Activated CD4-positive, alpha-beta T cell treated with anti-CD3 and anti-CD28 coated beads for 36 hours (primary cell): ENCODE results near the gene CRIP2. TPM values are rescaled to one million over a fixed set of nuclear protein-coding genes. Genes with fewer than 3 reads are reported as not detected.

Experiments used
- ATAC-seq: fragments of 200-7000 bp; cut with Tn5 transposase; one replicate; pipeline ENCODE4 v1.10.0; 2021; ENCODE audit warnings: mild to moderate bottlenecking, moderate library complexity
- CTCF ChIA-PET: fragments of 350-600 bp; sonication (Branson Sonifier 250); formaldehyde crosslinking; loops from one replicate; lab custom pipeline; 2021; ENCODE audit warnings: antibody characterized with exemption; lab: Charles Lee
- POLR2A ChIA-PET: fragments of 350-600 bp; sonication (Branson Sonifier 250); formaldehyde crosslinking; loops from one replicate; lab custom pipeline; 2021; ENCODE audit warnings: antibody characterized with exemption, inconsistent platforms; lab: Charles Lee
- DNase-seq: peaks from one replicate; pipeline ENCODE4 v3.0.0-alpha.2; 2020
- H3K27ac Mint-ChIP-seq: one replicate; pipeline ENCODE4 v1.8.0; 2021; ENCODE audit warnings: mixed read lengths
- H3K27me3 Mint-ChIP-seq: one replicate; pipeline ENCODE4 v1.8.0; 2021; ENCODE audit warnings: mixed read lengths
- H3K36me3 Mint-ChIP-seq: one replicate; pipeline ENCODE4 v1.8.0; 2021; ENCODE audit warnings: low read depth, mixed read lengths
- H3K4me1 Mint-ChIP-seq: one replicate; pipeline ENCODE4 v1.8.0; 2021; ENCODE audit warnings: mixed read lengths
- H3K4me3 Mint-ChIP-seq: one replicate; pipeline ENCODE4 v1.8.0; 2021; ENCODE audit warnings: mild to moderate bottlenecking, moderate library complexity, mixed read lengths
- H3K9me3 Mint-ChIP-seq: one replicate; pipeline ENCODE4 v1.8.0; 2021; ENCODE audit warnings: low read depth, mixed read lengths
- intact Hi-C, 2 experiments: fragments of 100-400 bp; cut with DNase I in 1 of 2; cut with micrococcal nuclease in 1 of 2; formaldehyde crosslinking; loops; one replicate each; pipeline versions ENCODE4 v1.14.2 to v1.15.1; 2022 to 2024; cut with DNase I, micrococcal nuclease
- total RNA-seq, 2 experiments: library from RNA; stranded (reverse); gene quantifications; one replicate each; pipeline ENCODE4 v1.2.3, GENCODE V29; 2021

The CRIP2 gene
- total RNA-seq, 2 experiments from 2014 or later: 1.1 to 1.2 TPM

DNA sequence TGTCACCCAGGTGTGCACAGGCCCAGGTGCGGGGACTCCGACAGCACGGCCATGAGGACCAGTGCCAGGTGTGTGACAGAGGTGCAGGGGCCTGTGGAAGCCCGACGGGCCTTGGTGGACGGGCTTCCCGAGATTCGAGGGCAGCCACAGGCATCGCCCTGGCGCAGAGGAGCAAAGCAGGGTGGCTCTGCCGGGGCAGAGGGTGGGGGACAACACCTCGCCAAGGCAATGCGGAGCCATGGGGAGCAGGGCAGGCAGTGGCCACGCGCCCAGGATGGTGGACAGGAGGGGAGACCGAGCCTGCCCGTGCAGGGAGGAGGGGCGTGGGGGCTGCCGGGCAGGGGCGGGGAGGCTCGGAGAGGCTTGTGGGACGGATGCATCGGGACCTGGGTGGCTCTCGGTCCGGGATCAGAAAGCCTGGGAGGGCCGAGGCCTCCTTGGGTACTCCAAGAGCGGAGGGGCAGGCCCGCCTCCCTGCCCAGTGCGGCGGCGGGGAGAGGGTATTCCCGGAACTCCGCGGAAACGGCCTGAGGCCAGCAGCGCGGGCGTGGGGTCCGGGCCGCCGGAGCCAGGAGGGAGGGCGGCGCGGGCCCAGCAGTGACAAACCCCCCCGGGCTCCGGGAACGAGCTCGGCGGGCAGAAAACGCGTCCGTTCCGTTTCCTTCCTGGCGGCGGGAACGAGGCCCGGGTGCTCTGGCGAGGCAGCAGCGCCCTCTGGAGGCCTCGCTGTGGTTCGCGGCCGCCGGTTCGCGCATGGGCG is 53.4 kb downstream of the CRIP2 start:
- H3K27me3 Mint-ChIP-seq: peaks cover 10% of the 10 kb centered on the region
- ChIA-PET CTCF (interaction anchor here (0.7 to 1.5 kb wide), 7 partner anchors 9 to 159 kb away, joined by 3 to 5 read pairs (median 3); no protein-coding TSS in a partner anchor), POLR2A (interaction anchor here (0.9 to 1.0 kb wide), 2 partner anchors 38 to 46 kb away, joined by 3 to 5 read pairs; no protein-coding TSS in a partner anchor)
- peaks cover 15% of the 10 kb centered on the region for H3K4me1 Mint-ChIP-seq
- peak overlapping the region; percentile 58 for H3K27ac Mint-ChIP-seq
- intact Hi-C loops: loop anchor here (1.0 to 10.0 kb wide), 9 partner anchors 37 to 343 kb away; partner anchors contain the start of genes NUDT14 (in 1 of the 2) and TEDC1 (in 1 of the 2)
- H3K4me3 Mint-ChIP-seq: peak overlapping the region; percentile 74
- ATAC-seq: peak; percentile 62
- peak; percentile 90 for DNase-seq
- H3K36me3 Mint-ChIP-seq: peaks cover 6% of the 10 kb centered on the region
- H3K9me3 Mint-ChIP-seq: no peaks in the 10 kb centered on the region

DNA sequence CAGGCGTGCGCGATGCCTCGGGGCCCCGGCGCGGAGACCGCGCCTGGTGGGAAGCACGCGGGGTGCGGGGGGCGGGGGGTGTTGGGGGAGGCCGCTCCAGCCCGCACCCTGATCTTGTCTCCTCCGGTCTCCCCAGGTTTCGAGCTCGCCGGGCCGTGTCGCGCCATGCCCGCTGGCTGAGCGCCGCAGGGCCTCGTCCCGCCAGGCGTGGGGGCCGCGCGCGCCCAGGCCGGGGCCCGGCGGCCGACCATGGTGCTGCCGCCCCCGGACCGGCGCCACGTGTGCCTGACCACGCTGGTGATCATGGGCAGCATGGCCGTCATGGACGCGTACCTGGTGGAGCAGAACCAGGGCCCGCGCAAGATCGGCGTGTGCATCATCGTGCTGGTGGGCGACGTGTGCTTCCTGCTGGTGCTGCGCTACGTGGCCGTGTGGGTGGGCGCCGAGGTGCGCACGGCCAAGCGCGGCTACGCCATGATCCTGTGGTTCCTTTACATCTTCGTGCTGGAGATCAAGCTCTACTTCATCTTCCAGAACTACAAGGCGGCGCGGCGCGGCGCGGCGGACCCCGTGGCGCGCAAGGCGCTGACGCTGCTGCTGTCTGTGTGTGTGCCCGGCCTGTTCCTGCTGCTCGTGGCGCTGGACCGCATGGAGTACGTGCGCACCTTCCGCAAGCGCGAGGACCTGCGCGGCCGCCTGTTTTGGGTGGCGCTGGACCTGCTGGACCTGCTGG is 54.1 kb downstream of the CRIP2 start:
- intact Hi-C loops: loop anchor here (1.0 to 10.0 kb wide), 9 partner anchors 38 to 344 kb away; partner anchors contain the start of genes NUDT14 (in 1 of the 2) and TEDC1 (in 1 of the 2)
- H3K4me3 Mint-ChIP-seq: peak overlapping the region; percentile 77
- DNase-seq: peak; percentile 68

DNA sequence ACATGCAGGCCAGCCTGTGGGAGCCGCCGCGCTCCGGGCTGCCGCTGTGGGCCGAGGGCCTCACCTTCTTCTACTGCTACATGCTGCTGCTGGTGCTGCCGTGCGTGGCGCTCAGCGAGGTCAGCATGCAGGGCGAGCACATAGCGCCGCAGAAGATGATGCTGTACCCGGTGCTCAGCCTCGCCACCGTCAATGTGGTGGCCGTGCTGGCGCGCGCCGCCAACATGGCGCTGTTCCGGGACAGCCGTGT is 54.6 kb downstream of the CRIP2 start:
- H3K27me3 Mint-ChIP-seq: peaks cover 6% of the 10 kb centered on the region
- ChIA-PET CTCF (interaction anchor here (0.6 to 2.2 kb wide), 4 partner anchors 9 to 140 kb away, joined by 3 to 10 read pairs (median 3); no protein-coding TSS in a partner anchor), POLR2A (interaction anchor here (0.6 to 1.0 kb wide), 2 partner anchors 37 to 132 kb away, joined by 3 read pairs; no protein-coding TSS in a partner anchor)
- intact Hi-C loops: loop anchor here (2.0 to 10.0 kb wide), 5 partner anchors 38 to 344 kb away; partner anchors contain the start of genes NUDT14 (in 1 of the 2) and TEDC1 (in 1 of the 2)
- DNase-seq (no peak), ATAC-seq (peak; percentile 16)
- no peaks in the 10 kb centered on the region for H3K9me3 Mint-ChIP-seq
- H3K4me1 Mint-ChIP-seq: peaks cover 15% of the 10 kb centered on the region
- H3K4me3 Mint-ChIP-seq: peak overlapping the region; percentile 77
- peak overlapping the region; percentile 86 for H3K27ac Mint-ChIP-seq
- peaks cover 6% of the 10 kb centered on the region for H3K36me3 Mint-ChIP-seq

More for the DNA sequence above, 54.1 kb downstream of the CRIP2 start:
- CTCF ChIA-PET: interaction anchor here (0.6 to 2.2 kb wide), 9 partner anchors 10 to 160 kb away, joined by 3 to 10 read pairs (median 3); no protein-coding TSS in a partner anchor
- peak; percentile 33 for ATAC-seq
- Mint-ChIP-seq H3K27me3 (peaks cover 8% of the 10 kb centered on the region), H3K9me3 (no peaks in the 10 kb centered on the region), H3K36me3 (peaks cover 6% of the 10 kb centered on the region), H3K4me1 (peaks cover 15% of the 10 kb centered on the region), H3K27ac (peak overlapping the region; percentile 86)
- POLR2A ChIA-PET: interaction anchor here (0.6 to 1.0 kb wide), 4 partner anchors 37 to 132 kb away, joined by 3 to 5 read pairs (median 3); no protein-coding TSS in a partner anchor

Other genes with a start within 250 kb of the CRIP2 start
- gene BTBD6, start 226.3 kb upstream of the CRIP2 start, total RNA-seq: 10 to 100 TPM; 18.9 to 23.2 TPM
- gene BRF1, start 173.8 kb upstream of the CRIP2 start, total RNA-seq: 10 to 100 TPM; 20.0 to 28.1 TPM
- 10 to 100 TPM; 30.6 to 32.9 TPM for gene PACS2, start 160.1 kb upstream of the CRIP2 start, total RNA-seq
- gene TEX22, start 76.3 kb upstream of the CRIP2 start, total RNA-seq: 1 to 10 TPM; 1.4 to 2.4 TPM
- gene MTA1, start 55.0 kb upstream of the CRIP2 start, total RNA-seq: 100 to 1,000 TPM; 136 to 152 TPM
- gene CRIP1, start 12.1 kb downstream of the CRIP2 start, total RNA-seq: 100 to 1,000 TPM; 182 to 186 TPM
- gene TEDC1, start 16.4 kb downstream of the CRIP2 start, total RNA-seq: 10 to 100 TPM; 21.7 to 31.8 TPM
- gene TMEM121, start 51.8 kb downstream of the CRIP2 start, total RNA-seq: 1 to 10 TPM; 7.2 to 9.2 TPM